H1 (cell line): ENCODE measurements around the gene ADGRB2. TPM values are rescaled to one million over a fixed set of nuclear protein-coding genes. Genes with fewer than 3 reads are reported as not detected.

Experiments used
- BCL11A ChIP-seq, 2 experiments: IDR thresholded peaks; one replicate each; pipeline ENCODE4 v1.6.1; 2011; ENCODE audit warnings: low read depth in 2 of 2, low read length in 2 of 2, mild to moderate bottlenecking in 2 of 2
- BRCA1 ChIP-seq: IDR thresholded peaks from 2 replicates; pipeline ENCODE4 v1.6.1; 2012; ENCODE audit warnings: low read depth, low read length, improper control_type of control experiment
- CHD1 ChIP-seq: IDR thresholded peaks from 2 replicates; pipeline ENCODE4 v1.6.1; 2012; ENCODE audit warnings: low read depth, low read length, improper control_type of control experiment
- CREB1 ChIP-seq: IDR thresholded peaks from 2 replicates; pipeline ENCODE4 v1.6.1; 2012; ENCODE audit warnings: inconsistent platforms
- EGR1 ChIP-seq: IDR thresholded peaks from 2 replicates; pipeline ENCODE4 v1.6.1; 2011; ENCODE audit warnings: low read depth, low read length, borderline replicate concordance
- EZH2 ChIP-seq: fragments of 200-600 bp; sonication (generic); IDR thresholded peaks from 2 replicates; pipeline ENCODE4 v1.7.1; 2012; ENCODE audit warnings: low read depth, mild to moderate bottlenecking, moderate library complexity, low read length, inconsistent platforms; ENCODE audit not compliant: severe bottlenecking
- HDAC2 ChIP-seq, 2 experiments: fragments of 300-600 bp in 1 of 2; sonication (generic) in 1 of 2; IDR thresholded peaks; 2 replicates each; pipeline ENCODE4 v1.6.1; 2011 to 2012; ENCODE audit warnings: low read depth in 2 of 2, low read length in 2 of 2, mild to moderate bottlenecking in 2 of 2, moderate library complexity in 2 of 2, borderline replicate concordance in 1 of 2, inconsistent platforms in 1 of 2
- KDM1A ChIP-seq: fragments of 200-600, 300-600 bp; sonication (generic); IDR thresholded peaks from 2 replicates; pipeline ENCODE4 v1.7.1; 2016; ENCODE audit warnings: mild to moderate bottlenecking, low read length, borderline replicate concordance
- KDM4A ChIP-seq: IDR thresholded peaks from one replicate; pipeline ENCODE4 v1.7.1; 2012; ENCODE audit warnings: low read depth, mild to moderate bottlenecking, moderate library complexity, low read length, inconsistent platforms; ENCODE audit not compliant: severe bottlenecking
- KDM5A ChIP-seq: fragments of 200-600 bp; IDR thresholded peaks from 2 replicates; pipeline ENCODE4 v1.7.1; 2012; ENCODE audit warnings: mild to moderate bottlenecking, low read length, inconsistent platforms, mixed read lengths
- RAD21 ChIP-seq, 2 experiments: IDR thresholded peaks in 1 of 2; conservative IDR thresholded peaks in 1 of 2; 2 replicates each; pipeline ENCODE4 v1.6.1; 2011; ENCODE audit warnings: low read depth in 2 of 2, low read length in 2 of 2, improper control_type of control experiment in 1 of 2, inconsistent platforms in 1 of 2, mild to moderate bottlenecking in 1 of 2, moderate library complexity in 1 of 2
- RXRA ChIP-seq: IDR thresholded peaks from 2 replicates; pipeline ENCODE4 v1.6.1; 2011; ENCODE audit warnings: low read depth, mild to moderate bottlenecking, low read length, moderate library complexity; ENCODE audit not compliant: insufficient read depth
- SP4 ChIP-seq: IDR thresholded peaks from 2 replicates; pipeline ENCODE4 v1.6.1; 2012; ENCODE audit warnings: low read length, inconsistent platforms
- SRF ChIP-seq: IDR thresholded peaks from 2 replicates; pipeline ENCODE4 v1.6.1; 2011; ENCODE audit warnings: mild to moderate bottlenecking, low read depth, low read length, moderate library complexity
- ZNF274 ChIP-seq: IDR thresholded peaks from 2 replicates; pipeline ENCODE4 v1.7.0; 2012; ENCODE audit warnings: low read length, borderline replicate concordance; ENCODE audit errors: extremely low read depth
- polyA plus RNA-seq, 7 experiments: library from polyadenylated mRNA; depleted of rRNA in 3 of 7; stranded (reverse) in 5 of 7; unstranded in 2 of 7; fragments of >200 nt in 5 of 7; fragments of 200-250 nt in 2 of 7; gene quantifications; 1 replicate in 5 of 7; 2 replicates in 1 of 7; 4 replicates in 1 of 7; pipeline versions ENCODE4 v1.2.1 to v1.2.3, GENCODE V29; 2011 to 2013; ENCODE audit warnings: missing spikeins in 2 of 7, mixed read lengths in 2 of 7
- total RNA-seq: library from RNA; stranded (reverse); fragmentation: NEBNext Ultra II Directional; extraction: Animal tissue kit (Norgen Biotek cat#: 25700); gene quantifications from 2 replicates; pipeline ENCODE4 v1.2.1, GENCODE V29; 2021
- TF ChIP-seq, protein P1 (sequence below), 3 experiments: IDR thresholded peaks; 1 replicate in 2 of 3; 2 replicates in 1 of 3; pipeline versions ENCODE4 v1.5.1 to v1.6.1; 2011; ENCODE audit warnings: low read length in 3 of 3, mild to moderate bottlenecking in 3 of 3, inconsistent platforms in 2 of 3, low read depth in 1 of 3, moderate library complexity in 1 of 3; ENCODE audit not compliant: insufficient read depth in 1 of 3; ENCODE audit errors: control extremely low read depth in 1 of 3
- TF ChIP-seq, protein P2 (sequence below): IDR thresholded peaks from 2 replicates; pipeline ENCODE4 v1.6.1; 2011; ENCODE audit warnings: low read length, improper control_type of control experiment
- TF ChIP-seq, protein P3 (sequence below): IDR thresholded peaks from 2 replicates; pipeline ENCODE4 v1.6.1; 2012; ENCODE audit warnings: inconsistent platforms
- TF ChIP-seq, protein P4 (sequence below): IDR thresholded peaks from 2 replicates; pipeline ENCODE4 v1.6.1; 2011; ENCODE audit warnings: low read depth, mild to moderate bottlenecking, low read length; ENCODE audit not compliant: insufficient read depth

ADGRB2 gene
- total and polyA plus RNA-seq, 2 of the 8 experiments (the other 6 are each of a cell fraction or from before 2014, with no cell fraction given): 15.6 to 26.2 TPM

DNA sequence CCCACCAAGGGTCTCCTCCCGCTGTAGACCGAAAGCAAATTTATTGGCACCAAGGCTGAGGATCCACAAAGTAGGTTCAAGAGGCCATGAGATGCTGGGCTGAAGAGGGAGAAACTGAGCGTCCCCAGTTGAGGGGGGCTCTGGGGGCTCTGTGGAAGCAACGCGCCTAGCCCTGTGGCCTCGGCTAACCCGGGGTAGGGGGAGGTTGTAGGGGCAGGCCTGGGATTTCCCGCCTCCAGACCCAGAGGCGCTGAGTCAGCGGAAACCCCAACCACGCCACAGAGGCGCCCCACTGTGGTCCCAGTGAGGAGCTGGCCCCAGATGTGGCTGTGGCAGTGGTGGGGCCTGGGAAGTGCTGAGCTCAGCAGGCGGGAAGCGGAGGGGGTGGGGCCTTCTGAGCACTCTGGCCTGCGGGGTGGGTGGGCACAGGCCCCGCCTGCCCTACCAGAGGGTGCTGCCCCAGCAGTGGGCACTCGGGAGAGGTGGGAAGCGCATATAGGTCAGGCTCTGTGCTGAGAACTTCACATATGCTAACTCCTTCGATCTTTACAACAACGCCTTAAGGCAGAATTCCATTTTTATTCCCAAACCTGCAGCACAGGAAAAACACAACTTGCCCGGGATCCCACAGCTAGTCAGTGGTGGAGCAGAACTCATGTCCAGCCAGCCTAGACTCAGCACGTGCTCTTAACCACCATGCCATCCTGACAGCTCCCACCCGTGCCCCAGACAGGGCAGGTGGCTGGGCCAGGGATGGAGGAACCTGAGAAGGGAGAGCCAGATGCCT, 58.9 kb downstream of the ADGRB2 start (continued):
- no peak for TF ChIP-seq RXRA
- TF ChIP-seq RAD21 (IDR thresholded peaks at IDR 0.05 in 1 of 2, conservative IDR thresholded peaks at IDR 0.05 in 1 of 2; ENCODE audit: low read depth in 2 of 2, low read length in 2 of 2): peak; percentile 32 to 47; a peak in 3 of 4 replicates
- TF ChIP-seq HDAC2 (IDR thresholded peaks at IDR 0.05; ENCODE audit: borderline replicate concordance in 1 of 2, low read depth in 2 of 2, low read length in 2 of 2): peak in 1 of 2 experiments; percentile 83; a peak in 1 of 4 replicates
- no peak for TF ChIP-seq CREB1
- TF ChIP-seq BCL11A (IDR thresholded peaks at IDR 0.05; ENCODE audit: low read depth in 2 of 2, low read length in 2 of 2): no peak
- TF ChIP-seq, protein P1, sequence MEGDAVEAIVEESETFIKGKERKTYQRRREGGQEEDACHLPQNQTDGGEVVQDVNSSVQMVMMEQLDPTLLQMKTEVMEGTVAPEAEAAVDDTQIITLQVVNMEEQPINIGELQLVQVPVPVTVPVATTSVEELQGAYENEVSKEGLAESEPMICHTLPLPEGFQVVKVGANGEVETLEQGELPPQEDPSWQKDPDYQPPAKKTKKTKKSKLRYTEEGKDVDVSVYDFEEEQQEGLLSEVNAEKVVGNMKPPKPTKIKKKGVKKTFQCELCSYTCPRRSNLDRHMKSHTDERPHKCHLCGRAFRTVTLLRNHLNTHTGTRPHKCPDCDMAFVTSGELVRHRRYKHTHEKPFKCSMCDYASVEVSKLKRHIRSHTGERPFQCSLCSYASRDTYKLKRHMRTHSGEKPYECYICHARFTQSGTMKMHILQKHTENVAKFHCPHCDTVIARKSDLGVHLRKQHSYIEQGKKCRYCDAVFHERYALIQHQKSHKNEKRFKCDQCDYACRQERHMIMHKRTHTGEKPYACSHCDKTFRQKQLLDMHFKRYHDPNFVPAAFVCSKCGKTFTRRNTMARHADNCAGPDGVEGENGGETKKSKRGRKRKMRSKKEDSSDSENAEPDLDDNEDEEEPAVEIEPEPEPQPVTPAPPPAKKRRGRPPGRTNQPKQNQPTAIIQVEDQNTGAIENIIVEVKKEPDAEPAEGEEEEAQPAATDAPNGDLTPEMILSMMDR (IDR thresholded peaks at IDR 0.05; ENCODE audit: control extremely low read depth in 1 of 3, insufficient read depth in 1 of 3, low read depth in 1 of 3, low read length in 3 of 3): peak in 2 of 3 experiments; percentile 6 to 24; a peak in 2 of 4 replicates
- TF ChIP-seq, protein P2, sequence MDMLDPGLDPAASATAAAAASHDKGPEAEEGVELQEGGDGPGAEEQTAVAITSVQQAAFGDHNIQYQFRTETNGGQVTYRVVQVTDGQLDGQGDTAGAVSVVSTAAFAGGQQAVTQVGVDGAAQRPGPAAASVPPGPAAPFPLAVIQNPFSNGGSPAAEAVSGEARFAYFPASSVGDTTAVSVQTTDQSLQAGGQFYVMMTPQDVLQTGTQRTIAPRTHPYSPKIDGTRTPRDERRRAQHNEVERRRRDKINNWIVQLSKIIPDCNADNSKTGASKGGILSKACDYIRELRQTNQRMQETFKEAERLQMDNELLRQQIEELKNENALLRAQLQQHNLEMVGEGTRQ: no peak
- TF ChIP-seq, protein P3, sequence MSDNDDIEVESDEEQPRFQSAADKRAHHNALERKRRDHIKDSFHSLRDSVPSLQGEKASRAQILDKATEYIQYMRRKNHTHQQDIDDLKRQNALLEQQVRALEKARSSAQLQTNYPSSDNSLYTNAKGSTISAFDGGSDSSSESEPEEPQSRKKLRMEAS: peak; percentile 62
- TF ChIP-seq KDM5A: no peak
- TF ChIP-seq, protein P4, sequence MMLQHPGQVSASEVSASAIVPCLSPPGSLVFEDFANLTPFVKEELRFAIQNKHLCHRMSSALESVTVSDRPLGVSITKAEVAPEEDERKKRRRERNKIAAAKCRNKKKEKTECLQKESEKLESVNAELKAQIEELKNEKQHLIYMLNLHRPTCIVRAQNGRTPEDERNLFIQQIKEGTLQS: no peak
- no peak for TF ChIP-seq SRF
- no peak for TF ChIP-seq EGR1
- TF ChIP-seq KDM4A: peak; percentile 21
- TF ChIP-seq KDM1A: no peak
- no peak for TF ChIP-seq SP4
- no peak for TF ChIP-seq BRCA1
- TF ChIP-seq ZNF274: no peak
- TF ChIP-seq CHD1: no peak
- no peak for TF ChIP-seq EZH2
